Measurements from ENCODE around the gene MDM2. TPM values are rescaled to one million over a fixed set of nuclear protein-coding genes. Genes with fewer than 3 reads are reported as not detected.

The MDM2 gene
- total and polyA plus RNA-seq, 2 of the 13 experiments (the other 11 are each of a cell fraction or from before 2014, with no cell fraction given) = 29.3 to 314 TPM

GRCh38 chr12:68882251-68882964 lies 74.4 kb downstream of the MDM2 start:
- peaks cover 6% of the 10 kb centered on the region for H3K4me1 ChIP-seq (ENCODE audit: insufficient read depth, low read length)
- H4K20me1 ChIP-seq (ENCODE audit: insufficient read depth, low read length) = no peaks in the 10 kb centered on the region
- TF ChIP-seq BCLAF1 (IDR thresholded peaks at IDR 0.05) = no peak
- no peak for TF ChIP-seq ZNF780A (CRISPR knock-in tag; IDR thresholded peaks at IDR 0.05)
- no peak for TF ChIP-seq HDAC6 (IDR thresholded peaks at IDR 0.05; ENCODE audit: low read depth, low read length)
- TF ChIP-seq CHD4 (IDR thresholded peaks at IDR 0.05; ENCODE audit: borderline replicate concordance, low read length) = no peak
- no peak for TF ChIP-seq ZSCAN20 (CRISPR knock-in tag; IDR thresholded peaks at IDR 0.05; ENCODE audit: borderline replicate concordance)
- no peak for TF ChIP-seq ZNF275 (CRISPR knock-in tag; IDR thresholded peaks at IDR 0.05; ENCODE audit: borderline replicate concordance)
- TF ChIP-seq HOXA9 (CRISPR knock-in tag; IDR thresholded peaks at IDR 0.05; ENCODE audit: borderline replicate concordance) = no peak
- TF ChIP-seq NFIC (IDR thresholded peaks at IDR 0.05; ENCODE audit: low read length) = no peak
- TF ChIP-seq GATA4 (IDR thresholded peaks at IDR 0.05; ENCODE audit: borderline replicate concordance, low read depth) = no peak
- no peak overlapping the region for H2AFZ ChIP-seq (ENCODE audit: low read length)
- DNase-seq (ENCODE audit: low spot score) (no peak), FAIRE-seq (no peak), ATAC-seq (no peak)
- BruUV-seq (replicated peaks) = no TSS peak
- no peak overlapping the region for H3K4me2 ChIP-seq (ENCODE audit: low read depth, low read length)
- no peaks in the 10 kb centered on the region for H3K27me3 ChIP-seq (ENCODE audit: control insufficient read depth in 1 of 2, insufficient read depth in 2 of 2, low read length in 2 of 2)
- no peak overlapping the region for H3K4me3 ChIP-seq (replicated peaks in 1 of 3; ENCODE audit: insufficient read depth in 1 of 3, low read depth in 2 of 3, low read length in 3 of 3)
- CTCF ChIA-PET (ENCODE audit: low intra/inter-chr PET ratio, low total read pairs) = no interaction called here
- POLR2A ChIA-PET = no interaction called here
- in situ Hi-C loops (cut with HindIII; ENCODE audit: extremely low pct_ligation_motif_present, low pct_unique_long_range_greater_than_20kb) (no loop called here), intact Hi-C loops (cut with micrococcal nuclease; ENCODE audit: unreplicated experiment) (no loop called here)
- H3K9ac ChIP-seq (ENCODE audit: insufficient read depth, low read depth, low read length) = no peak overlapping the region
- no peaks in the 10 kb centered on the region for H3K79me2 ChIP-seq (ENCODE audit: insufficient read depth, low read length)
- 49% methylated on average over 4 of the region's 4 CpGs for whole genome bisulfite sequencing (ENCODE audit: low lambda C conversion rate)
- peaks cover 8% of the 10 kb centered on the region; the same call in 1 of the 2 replicates for H3K9me3 ChIP-seq (ENCODE audit: low read length)
- H3K36me3 ChIP-seq (replicated peaks in 1 of 2; ENCODE audit: control insufficient read depth in 1 of 2, insufficient read depth in 2 of 2, low read length in 2 of 2) = no peaks in the 10 kb centered on the region
- H3K27ac ChIP-seq (ENCODE audit: extremely low read length, insufficient read depth, low read length) = no peak overlapping the region

All from HepG2 (cell line).